Mammary epithelial cell (primary cell): ENCODE data around the gene CHD9NB.

Source experiments
- EZH2 ChIP-seq: IDR thresholded peaks from 2 replicates; pipeline ENCODE4 v1.6.1; 2012; ENCODE audit warnings: low read length, inconsistent platforms, borderline replicate concordance
- TF ChIP-seq, protein P1 (sequence below), 2 donors: IDR thresholded peaks in 1 of 2; conservative IDR thresholded peaks in 1 of 2; 2 replicates each; pipeline ENCODE4 v1.5.1; 2011 to 2012; ENCODE audit warnings: inconsistent platforms in 2 of 2, low read length in 2 of 2, mild to moderate bottlenecking in 2 of 2, control low read depth in 1 of 2, low read depth in 1 of 2; ENCODE audit not compliant: insufficient read depth in 1 of 2; ENCODE audit errors: extremely low read depth in 1 of 2

DNA sequence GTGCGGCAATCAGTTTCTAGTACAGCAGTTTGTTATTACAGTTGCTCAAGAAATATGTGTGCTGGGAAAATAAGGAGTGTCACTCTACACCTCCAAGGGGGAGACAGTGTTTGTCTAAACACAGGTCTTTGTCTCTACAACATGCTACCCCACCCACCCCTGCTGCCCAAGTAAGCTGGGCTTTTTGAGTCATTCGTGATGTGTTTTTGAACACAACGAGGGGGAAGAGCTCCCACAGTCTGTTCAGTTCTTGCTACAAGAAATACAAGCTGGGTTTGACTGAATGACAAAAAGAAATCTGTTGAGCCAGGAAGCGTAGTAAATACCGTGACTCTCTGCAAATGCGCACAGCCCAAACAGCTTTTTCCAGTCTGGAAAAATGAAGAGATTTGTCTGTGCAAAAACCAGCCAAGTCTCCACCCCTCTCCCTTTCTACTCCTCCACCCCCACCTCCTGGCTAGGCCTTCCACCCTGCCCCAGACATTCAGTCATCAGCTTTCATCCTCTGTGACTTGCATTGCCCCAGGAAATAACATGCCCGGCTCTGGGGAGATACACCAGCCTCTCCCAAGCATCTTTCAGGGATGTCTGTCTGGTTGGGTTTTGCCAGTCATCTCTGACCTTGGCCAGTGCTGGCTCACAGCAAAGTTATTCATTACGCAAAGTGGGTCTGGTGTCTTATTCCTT, 27.8 kb upstream of the CHD9NB start:
- TF ChIP-seq, protein P1, sequence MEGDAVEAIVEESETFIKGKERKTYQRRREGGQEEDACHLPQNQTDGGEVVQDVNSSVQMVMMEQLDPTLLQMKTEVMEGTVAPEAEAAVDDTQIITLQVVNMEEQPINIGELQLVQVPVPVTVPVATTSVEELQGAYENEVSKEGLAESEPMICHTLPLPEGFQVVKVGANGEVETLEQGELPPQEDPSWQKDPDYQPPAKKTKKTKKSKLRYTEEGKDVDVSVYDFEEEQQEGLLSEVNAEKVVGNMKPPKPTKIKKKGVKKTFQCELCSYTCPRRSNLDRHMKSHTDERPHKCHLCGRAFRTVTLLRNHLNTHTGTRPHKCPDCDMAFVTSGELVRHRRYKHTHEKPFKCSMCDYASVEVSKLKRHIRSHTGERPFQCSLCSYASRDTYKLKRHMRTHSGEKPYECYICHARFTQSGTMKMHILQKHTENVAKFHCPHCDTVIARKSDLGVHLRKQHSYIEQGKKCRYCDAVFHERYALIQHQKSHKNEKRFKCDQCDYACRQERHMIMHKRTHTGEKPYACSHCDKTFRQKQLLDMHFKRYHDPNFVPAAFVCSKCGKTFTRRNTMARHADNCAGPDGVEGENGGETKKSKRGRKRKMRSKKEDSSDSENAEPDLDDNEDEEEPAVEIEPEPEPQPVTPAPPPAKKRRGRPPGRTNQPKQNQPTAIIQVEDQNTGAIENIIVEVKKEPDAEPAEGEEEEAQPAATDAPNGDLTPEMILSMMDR (conservative IDR thresholded peaks at IDR 0.05 in 1 of 2, IDR thresholded peaks at IDR 0.05 in 1 of 2; ENCODE audit: extremely low read depth in 1 of 2, insufficient read depth in 1 of 2, low read depth in 1 of 2, low read length in 2 of 2): no peak
- TF ChIP-seq EZH2: no peak
